A673 (cell line): Measurements from ENCODE around the gene ABCA12.

Experiments
- CTCF ChIP-seq: fragments of 300-800, 200-600 bp; sonication (generic); conservative IDR thresholded peaks from 2 replicates; pipeline ENCODE4 v1.5.1; 2017; ENCODE audit warnings: low read depth, mild to moderate bottlenecking, antibody characterized with exemption, low read length, moderate library complexity, mixed read lengths
- EZH2 ChIP-seq: fragments of 200-600 bp; sonication (generic); IDR thresholded peaks from 2 replicates; pipeline ENCODE4 v1.6.1; 2017; ENCODE audit warnings: borderline replicate concordance, low read depth, mild to moderate bottlenecking, mixed read lengths, antibody characterized with exemption, low read length; ENCODE audit not compliant: poor library complexity, severe bottlenecking

DNA sequence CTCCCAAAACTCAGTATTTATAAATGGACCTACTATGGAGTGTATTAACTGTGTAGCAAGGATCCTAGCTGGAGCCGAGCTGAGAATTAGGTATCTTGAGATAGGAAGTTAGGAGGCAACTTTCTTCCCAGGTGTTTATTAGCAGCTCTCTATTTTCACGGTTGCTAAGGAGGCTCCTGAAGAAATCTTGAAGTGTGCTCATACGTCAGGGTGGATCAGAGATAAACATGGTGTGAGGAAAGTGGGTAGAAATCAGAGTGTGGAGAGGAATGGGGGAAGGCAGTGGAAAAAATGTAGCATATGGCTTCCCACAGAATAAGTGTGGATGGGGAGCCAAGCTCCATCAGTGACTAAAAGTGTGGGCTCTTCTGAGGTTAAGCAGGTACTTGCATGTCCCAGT, 104.3 kb downstream of the ABCA12 start:
- TF ChIP-seq EZH2 (no peak), CTCF (no peak)
